ENCODE results near the gene STH.
"Not testable (repeated sequence)": the region's sequence is repeated elsewhere in the genome, so short reads cannot be mapped to it uniquely, and the experiment has no call there.

The STH gene

GRCh38 chr17:46020023-46020761 lies 21.1 kb downstream of the STH start:
- no peaks in the 10 kb centered on the region for H3K36me3 ChIP-seq (ENCODE audit: low read depth)
- no peak for TF ChIP-seq CTCF (IDR thresholded peaks at IDR 0.05; ENCODE audit: poor library complexity, severe bottlenecking)
- no peaks in the 10 kb centered on the region for H3K27me3 ChIP-seq (ENCODE audit: insufficient read depth, poor library complexity, severe bottlenecking)
- no peak for DNase-seq (ENCODE audit: low spot score)
- no peak overlapping the region for H3K27ac ChIP-seq (ENCODE audit: poor library complexity, severe bottlenecking)
- no peaks in the 10 kb centered on the region for H3K4me1 ChIP-seq (ENCODE audit: insufficient read depth, poor library complexity, severe bottlenecking)
- H3K4me3 ChIP-seq (ENCODE audit: severe bottlenecking), result no peak overlapping the region
- no peaks in the 10 kb centered on the region for H3K9me3 ChIP-seq (ENCODE audit: severe bottlenecking)
- ATAC-seq (ENCODE audit: low read depth), result no peak

GRCh38 chr17:46020998-46021397 lies 21.9 kb downstream of the STH start:
- no peak overlapping the region for H3K27ac ChIP-seq (ENCODE audit: poor library complexity, severe bottlenecking)
- DNase-seq (ENCODE audit: low spot score) (no peak), ATAC-seq (ENCODE audit: low read depth) (no peak)
- H3K4me3 ChIP-seq (ENCODE audit: severe bottlenecking), result no peak overlapping the region
- H3K36me3 ChIP-seq (ENCODE audit: low read depth), result no peaks in the 10 kb centered on the region
- no peaks in the 10 kb centered on the region for H3K27me3 ChIP-seq (ENCODE audit: insufficient read depth, poor library complexity, severe bottlenecking)
- TF ChIP-seq CTCF (IDR thresholded peaks at IDR 0.05; ENCODE audit: poor library complexity, severe bottlenecking), result no peak
- no peaks in the 10 kb centered on the region for H3K4me1 ChIP-seq (ENCODE audit: insufficient read depth, poor library complexity, severe bottlenecking)
- no peaks in the 10 kb centered on the region for H3K9me3 ChIP-seq (ENCODE audit: severe bottlenecking)

- not testable (repeated sequence) for H3K4me1 ChIP-seq (ENCODE audit: insufficient read depth, poor library complexity, severe bottlenecking); H3K27ac ChIP-seq (ENCODE audit: poor library complexity, severe bottlenecking); H3K27me3 ChIP-seq (ENCODE audit: insufficient read depth, poor library complexity, severe bottlenecking); H3K4me3 ChIP-seq (ENCODE audit: severe bottlenecking); DNase-seq (ENCODE audit: low spot score); H3K9me3 ChIP-seq (ENCODE audit: severe bottlenecking); ATAC-seq (ENCODE audit: low read depth); H3K36me3 ChIP-seq (ENCODE audit: low read depth)
Measured at GRCh38 chr17:46023366-46023765, 24.3 kb downstream of the STH start.

GRCh38 chr17:46023783-46024388 lies 24.8 kb downstream of the STH start:
- Histone ChIP-seq H3K9me3 (ENCODE audit: severe bottlenecking) (no peaks in the 10 kb centered on the region), H3K36me3 (ENCODE audit: low read depth) (peaks cover 9% of the 10 kb centered on the region), H3K27ac (ENCODE audit: poor library complexity, severe bottlenecking) (no peak overlapping the region), H3K27me3 (ENCODE audit: insufficient read depth, poor library complexity, severe bottlenecking) (no peaks in the 10 kb centered on the region), H3K4me3 (ENCODE audit: severe bottlenecking) (no peak overlapping the region), H3K4me1 (ENCODE audit: insufficient read depth, poor library complexity, severe bottlenecking) (no peaks in the 10 kb centered on the region)
- DNase-seq (ENCODE audit: low spot score) (peak; percentile 49), ATAC-seq (ENCODE audit: low read depth) (no peak)
- no peak for TF ChIP-seq CTCF (IDR thresholded peaks at IDR 0.05; ENCODE audit: poor library complexity, severe bottlenecking)

GRCh38 chr17:46024590-46024989 lies 25.5 kb downstream of the STH start:
- no peak for TF ChIP-seq CTCF (IDR thresholded peaks at IDR 0.05; ENCODE audit: poor library complexity, severe bottlenecking)
- no peaks in the 10 kb centered on the region for H3K4me1 ChIP-seq (ENCODE audit: insufficient read depth, poor library complexity, severe bottlenecking)

More at GRCh38 chr17:46024590-46024989, 25.5 kb downstream of the STH start:
- H3K27ac ChIP-seq (ENCODE audit: poor library complexity, severe bottlenecking), result no peak overlapping the region
- no peaks in the 10 kb centered on the region for H3K9me3 ChIP-seq (ENCODE audit: severe bottlenecking)
- H3K4me3 ChIP-seq (ENCODE audit: severe bottlenecking), result no peak overlapping the region
- no peaks in the 10 kb centered on the region for H3K27me3 ChIP-seq (ENCODE audit: insufficient read depth, poor library complexity, severe bottlenecking)
- H3K36me3 ChIP-seq (ENCODE audit: low read depth), result peaks cover 13% of the 10 kb centered on the region
- DNase-seq (ENCODE audit: low spot score) (peak; percentile 53), ATAC-seq (ENCODE audit: low read depth) (no peak)

Measured in RWPE2 (cell line).